Tibial nerve (tissue), 4 donors: Measurements from ENCODE around the gene ZFYVE26.

Experiments used
- CTCF ChIP-seq, 5 experiments: fragments of 200-600 bp in 3 of 5; fragments of 450-650 bp in 2 of 5; sonication (generic) in 3 of 5; IDR thresholded peaks; one replicate each; pipeline ENCODE4 v1.5.1; 2016 to 2019; ENCODE audit warnings: antibody characterized with exemption in 5 of 5, mild to moderate bottlenecking in 3 of 5, moderate library complexity in 2 of 5
- EP300 ChIP-seq, 2 donors: sonication (generic); formaldehyde crosslinking; IDR thresholded peaks; one replicate each; pipeline ENCODE4 v1.6.1; 2017; ENCODE audit warnings: antibody characterized with exemption in 2 of 2, mild to moderate bottlenecking in 1 of 2
- POLR2A ChIP-seq, 2 donors: fragments of 450-650 bp; IDR thresholded peaks; one replicate each; pipeline ENCODE4 v1.6.1; 2017; ENCODE audit warnings: antibody characterized with exemption in 2 of 2, mild to moderate bottlenecking in 2 of 2, moderate library complexity in 2 of 2

GRCh38 chr14:67763158-67763822 lies 53.1 kb downstream of the ZFYVE26 start:
- TF ChIP-seq CTCF (IDR thresholded peaks at IDR 0.05): no peak
- TF ChIP-seq POLR2A (IDR thresholded peaks at IDR 0.05): no peak
- TF ChIP-seq EP300 (IDR thresholded peaks at IDR 0.05): no peak
